IMR-90 (cell line): Measurements from ENCODE around the gene PXT1. TPM values are rescaled to one million over a fixed set of nuclear protein-coding genes. Genes with fewer than 3 reads are reported as not detected.

ENCODE experiments used
- ATAC-seq: fragments of 200-7000 bp; cut with Tn5 transposase; 2 replicates; pipeline ENCODE4 v1.9.1; 2020; ENCODE audit warnings: low read depth, mild to moderate bottlenecking, moderate library complexity
- BruUV-seq: library from RNA; stranded (reverse); fragments of 400-500 nt; replicated peaks from 2 replicates; lab custom pipeline; 2021; lab: Mats Ljungman, UMichigan
- CTCF ChIA-PET: fragments of 300-600 bp; formaldehyde crosslinking; extraction: SDS; loops from one replicate; lab custom pipeline; 2021; ENCODE audit warnings: antibody characterized with exemption; lab: Yijun Ruan, JAX
- POLR2A ChIA-PET: fragments of 300-600 bp; sonication (Branson Sonifier 250); formaldehyde crosslinking; loops from one replicate; lab custom pipeline; 2022; ENCODE audit warnings: antibody characterized with exemption; ENCODE audit not compliant: unreplicated experiment; lab: Charles Lee
- DNase-seq: peaks from one replicate; pipeline ENCODE4 v3.0.0; 2013
- H2AFZ ChIP-seq: replicated peaks from 2 replicates; pipeline ENCODE3; 2013; ENCODE audit warnings: low read length, mild to moderate bottlenecking; ENCODE audit not compliant: poor library complexity
- H2AK5ac ChIP-seq: 2 replicates; pipeline ENCODE4 v1.6.1; 2013; ENCODE audit warnings: low read depth, low read length, inconsistent platforms
- H2AK9ac ChIP-seq: replicated peaks from 2 replicates; pipeline ENCODE3; 2013; ENCODE audit warnings: mild to moderate bottlenecking, low read depth, low read length, moderate library complexity; ENCODE audit not compliant: poor library complexity
- H2BK120ac ChIP-seq: 2 replicates; pipeline ENCODE4 v1.6.1; 2013; ENCODE audit warnings: low read depth, low read length, inconsistent platforms
- H2BK15ac ChIP-seq: 3 replicates; pipeline ENCODE4 v1.6.1; 2013; ENCODE audit warnings: low read depth, low read length, inconsistent platforms
- H2BK20ac ChIP-seq: 2 replicates; pipeline ENCODE4 v1.6.1; 2013; ENCODE audit warnings: low read depth, mild to moderate bottlenecking, inconsistent platforms, low read length, moderate library complexity
- H2BK5ac ChIP-seq: 2 replicates; pipeline ENCODE4 v1.6.1; 2013; ENCODE audit warnings: mild to moderate bottlenecking, low read depth, low read length, inconsistent platforms; ENCODE audit not compliant: poor library complexity, severe bottlenecking
- H3K14ac ChIP-seq: replicated peaks from 2 replicates; pipeline ENCODE4 v1.6.1; 2013; ENCODE audit warnings: low read depth, low read length, inconsistent platforms
- H3K18ac ChIP-seq: 2 replicates; pipeline ENCODE4 v1.6.1; 2013; ENCODE audit warnings: low read depth, low read length, control low read depth
- H3K23ac ChIP-seq: 2 replicates; pipeline ENCODE4 v1.6.1; 2013; ENCODE audit warnings: low read depth, low read length, inconsistent platforms
- H3K27ac ChIP-seq: 2 replicates; pipeline ENCODE4 v1.5.1; 2013; ENCODE audit warnings: mild to moderate bottlenecking, control low read depth, low read length; ENCODE audit not compliant: insufficient read depth
- H3K27me3 ChIP-seq: 2 replicates; pipeline ENCODE4 v1.6.1; 2013; ENCODE audit warnings: low read length; ENCODE audit not compliant: control insufficient read depth, insufficient read depth
- H3K36me3 ChIP-seq: 2 replicates; pipeline ENCODE4 v1.6.1; 2013; ENCODE audit warnings: low read length, mixed read lengths; ENCODE audit not compliant: control insufficient read depth, insufficient read depth
- H3K4ac ChIP-seq: 2 replicates; pipeline ENCODE4 v1.6.1; 2013; ENCODE audit warnings: low read depth, low read length, inconsistent platforms
- H3K4me1 ChIP-seq: 2 replicates; pipeline ENCODE4 v1.6.1; 2013; ENCODE audit warnings: low read length, mixed read lengths; ENCODE audit not compliant: control insufficient read depth, insufficient read depth
- H3K4me2 ChIP-seq: 2 replicates; pipeline ENCODE4 v1.6.1; 2013; ENCODE audit warnings: low read depth, mild to moderate bottlenecking, control low read depth, low read length, moderate library complexity
- H3K4me3 ChIP-seq: 2 replicates; pipeline ENCODE4 v1.5.1; 2013; ENCODE audit warnings: low read depth, mild to moderate bottlenecking, control low read depth, low read length, moderate library complexity; ENCODE audit not compliant: insufficient read depth
- H3K56ac ChIP-seq: 2 replicates; pipeline ENCODE4 v1.6.1; 2013; ENCODE audit warnings: low read length, inconsistent platforms; ENCODE audit not compliant: insufficient read depth; ENCODE audit errors: extremely low read depth
- H3K79me1 ChIP-seq, 2 experiments: 2 replicates each; pipeline ENCODE4 v1.6.1; 2013; ENCODE audit warnings: low read length in 2 of 2, inconsistent platforms in 1 of 2, low read depth in 1 of 2
- H3K9ac ChIP-seq: 2 replicates; pipeline ENCODE4 v1.6.1; 2013; ENCODE audit warnings: low read depth, low read length, control low read depth
- H3K9me1 ChIP-seq: 2 replicates; pipeline ENCODE4 v1.6.1; 2013; ENCODE audit warnings: low read length, inconsistent platforms; ENCODE audit not compliant: insufficient read depth
- H3K9me3 ChIP-seq: 2 replicates; pipeline ENCODE4 v1.6.1; 2013; ENCODE audit warnings: low read length; ENCODE audit not compliant: control insufficient read depth, insufficient read depth
- H4K20me1 ChIP-seq: 2 replicates; pipeline ENCODE4 v1.6.1; 2013; ENCODE audit warnings: low read length, inconsistent platforms; ENCODE audit not compliant: insufficient read depth
- H4K5ac ChIP-seq: 2 replicates; pipeline ENCODE4 v1.6.1; 2013; ENCODE audit warnings: mild to moderate bottlenecking, low read depth, low read length, control low read depth
- H4K8ac ChIP-seq, 2 experiments: 2 replicates each; pipeline ENCODE4 v1.6.1; 2013; ENCODE audit warnings: low read depth in 2 of 2, low read length in 2 of 2, control low read depth in 1 of 2, inconsistent platforms in 1 of 2
- H4K91ac ChIP-seq: 2 replicates; pipeline ENCODE4 v1.6.1; 2013; ENCODE audit warnings: low read depth, low read length, inconsistent platforms; ENCODE audit not compliant: insufficient read depth
- ELK1 ChIP-seq: fragments of 150-350 bp; IDR thresholded peaks from 2 replicates; pipeline ENCODE4 v1.6.1; 2016; ENCODE audit warnings: low read depth, mild to moderate bottlenecking, low read length, moderate library complexity, borderline replicate concordance
- FOS ChIP-seq: fragments of 150-350 bp; IDR thresholded peaks from 2 replicates; pipeline ENCODE4 v1.6.1; 2016; ENCODE audit warnings: low read depth, low read length
- MAFK ChIP-seq: IDR thresholded peaks from 2 replicates; pipeline ENCODE4 v1.6.1; 2012; ENCODE audit warnings: low read depth, low read length, improper control_type of control experiment
- MXI1 ChIP-seq: IDR thresholded peaks from 2 replicates; pipeline ENCODE4 v1.6.1; 2012; ENCODE audit warnings: low read depth, mild to moderate bottlenecking, low read length, moderate library complexity, borderline replicate concordance
- USF2 ChIP-seq: fragments of 150-350 bp; IDR thresholded peaks from 2 replicates; pipeline ENCODE4 v1.6.1; 2017; ENCODE audit warnings: mild to moderate bottlenecking, antibody characterized with exemption, low read length, low read depth
- WGBS, 2 experiments: methylation state at CpG; one replicate each; pipeline versions ENCODE4 v1.1.5 to v1.1.7; 2013; ENCODE audit warnings: missing lambda C conversion rate in 2 of 2; ENCODE audit not compliant: insufficient read length in 1 of 2; ENCODE audit errors: extremely low coverage in 2 of 2; 5-methylcytosine and 5-hydroxymethylcytosine counted together
- dilution Hi-C: fragments of 300-500 bp; cut with HindIII; formaldehyde crosslinking; loops from one replicate; pipeline ENCODE4 v1.14.3; 2018; ENCODE audit warnings: low sequenced_read_pairs; ENCODE audit not compliant: unreplicated experiment
- in situ Hi-C: fragments of 300-500 bp; cut with MboI; formaldehyde crosslinking; loops from 3 replicates; pipeline ENCODE4 v1.14.3; 2019; ENCODE audit warnings: low sequenced_read_pairs, inconsistent platforms, mixed read lengths
- intact Hi-C: fragments of 100-400 bp; cut with micrococcal nuclease; formaldehyde crosslinking; loops from 2 replicates; pipeline ENCODE4 v1.10.0; 2022
- polyA plus RNA-seq, 3 experiments: library from polyadenylated mRNA; depleted of rRNA; stranded (reverse); fragments of >200 nt; gene quantifications; 2 replicates each; pipeline ENCODE4 v1.2.3, GENCODE V29; 2012; ENCODE audit warnings: low replicate concordance in 1 of 3
- total RNA-seq: library from RNA; depleted of rRNA; stranded (reverse); fragments of >200 nt; gene quantifications from 2 replicates; pipeline ENCODE4 v1.2.3, GENCODE V29; 2012

The PXT1 gene
- total and polyA plus RNA-seq, 2 of the 4 experiments (the other 2 are of a cell fraction), result not detected

DNA sequence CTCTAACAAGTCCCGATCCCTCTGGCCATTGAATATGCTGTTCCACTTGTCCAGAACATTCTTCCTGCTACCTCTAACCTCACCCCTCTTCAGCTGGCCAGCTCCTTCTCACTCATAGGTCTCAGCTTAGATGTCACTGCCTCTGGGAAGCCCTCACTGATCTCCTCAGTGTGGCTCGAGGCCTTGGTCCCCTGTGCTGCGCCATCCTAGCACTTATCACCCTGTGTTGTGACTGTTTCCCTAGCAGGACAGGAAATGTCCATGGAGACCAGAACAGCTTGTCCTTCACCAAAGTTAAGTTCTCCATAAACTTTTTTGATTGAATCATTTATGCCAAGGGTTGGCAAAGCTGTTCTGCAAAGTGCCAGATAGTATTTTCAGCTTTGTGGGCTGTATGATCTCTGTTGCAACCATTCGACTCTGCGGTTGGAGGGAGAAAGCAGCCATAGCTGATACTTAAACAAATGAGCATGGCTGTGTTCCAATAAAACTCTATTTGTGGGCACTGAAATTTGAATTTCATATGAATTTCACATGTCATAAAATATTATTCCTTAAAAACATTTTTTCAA is 99.5 kb downstream of the PXT1 start:
- H3K9me1 ChIP-seq, result peaks cover 2% of the 10 kb centered on the region; the same call in 1 of the 2 replicates
- no TSS peak for BruUV-seq
- H4K20me1 ChIP-seq, result no peaks in the 10 kb centered on the region
- WGBS, 2 experiments, result 82% methylated on average over 3 of the region's 5 CpGs; no CpG with 5 or more reads in 1 of the 2 experiments
- H2AFZ ChIP-seq, result no peak overlapping the region
- no peak overlapping the region for H4K91ac ChIP-seq
- H2AK5ac ChIP-seq, result no peak overlapping the region
- H3K27me3 ChIP-seq, result peaks cover 37% of the 10 kb centered on the region
- H2BK15ac ChIP-seq, result no peak overlapping the region
- H2AK9ac ChIP-seq, result no peak overlapping the region
- no peak overlapping the region for H4K8ac ChIP-seq
- H3K4ac ChIP-seq, result no peak overlapping the region
- no peak overlapping the region for H3K4me3 ChIP-seq
- H3K9ac ChIP-seq, result no peak overlapping the region
- TF ChIP-seq FOS, result no peak
- TF ChIP-seq ELK1, result no peak
- TF ChIP-seq MXI1, result no peak
- no peak for TF ChIP-seq MAFK
- TF ChIP-seq USF2, result no peak
- H3K23ac ChIP-seq, result no peak overlapping the region; the same call in 1 of the 2 replicates
- in situ Hi-C loops (no loop called here), dilution Hi-C loops (no loop called here), intact Hi-C loops (no loop called here)
- no peak overlapping the region for H3K27ac ChIP-seq
- no peaks in the 10 kb centered on the region for H3K4me1 ChIP-seq
- no peak overlapping the region for H4K5ac ChIP-seq
- H3K14ac ChIP-seq, result no peak overlapping the region
- H3K9me3 ChIP-seq, result no peaks in the 10 kb centered on the region
- no peak overlapping the region for H2BK20ac ChIP-seq
- ATAC-seq (no peak), DNase-seq (no peak)
- H2BK120ac ChIP-seq, result no peak overlapping the region
- H3K79me1 ChIP-seq, result no peaks in the 10 kb centered on the region
- ChIA-PET CTCF (interaction anchor here (0.6 kb wide), 1 partner anchor 178 kb away, joined by 3 read pairs; no protein-coding TSS in a partner anchor), POLR2A (no interaction called here)
- no peak overlapping the region for H3K4me2 ChIP-seq
- H3K56ac ChIP-seq, result no peak overlapping the region
- H3K18ac ChIP-seq, result no peak overlapping the region
- H3K36me3 ChIP-seq, result no peaks in the 10 kb centered on the region
- no peak overlapping the region for H2BK5ac ChIP-seq
